Pancreas (tissue), 10 donors: ENCODE data around the gene GGNBP2. TPM values are rescaled to one million over a fixed set of nuclear protein-coding genes. Genes with fewer than 3 reads are reported as not detected.

Source experiments
- ATAC-seq, 4 donors: fragments of 200-7000 bp; cut with Tn5 transposase; one replicate each; pipeline versions ENCODE4 v1.8.0 to v1.9.1; 2020; ENCODE audit warnings: mild to moderate bottlenecking in 4 of 4, moderate library complexity in 4 of 4
- DNase-seq, 6 donors: peaks; one replicate each; pipeline ENCODE4 v3.0.0-alpha.2; 2020
- FAIRE-seq: peaks from 2 replicates; lab custom pipeline; 2012; peaks lifted over from hg19 to GRCh38; lab: Jason Lieb, UNC
- H3K27ac ChIP-seq, 4 donors: fragments of 200-600 bp; sonication (generic); 1 replicate in 3 of 4; 2 replicates in 1 of 4; pipeline versions ENCODE4 v1.5.0 to v1.8.0; 2020
- H3K27me3 ChIP-seq, 4 donors: fragments of 200-600 bp; one replicate each; pipeline ENCODE4 v1.8.0; 2021
- H3K36me3 ChIP-seq, 3 donors: fragments of 200-600 bp; sonication (generic) in 1 of 3; one replicate each; pipeline versions ENCODE4 v1.5.0 to v1.8.0; 2020 to 2021
- H3K4me1 ChIP-seq, 3 donors: fragments of 200-600 bp; one replicate each; pipeline ENCODE4 v1.8.0; 2021
- H3K4me3 ChIP-seq, 4 donors: fragments of 200-600 bp; sonication (generic) in 2 of 4; one replicate each; pipeline versions ENCODE4 v1.5.0 to v1.8.0; 2020 to 2021
- H3K9me3 ChIP-seq, 4 donors: fragments of 200-600 bp; one replicate each; pipeline ENCODE4 v1.8.0; 2021
- WGBS, 2 donors: extraction: QIAGEN DNeasy Blood & Tissue Kit; methylation state at CpG; one replicate each; pipeline ENCODE4 v1.1.7; 2013; 5-methylcytosine and 5-hydroxymethylcytosine counted together
- intact Hi-C, 3 donors: fragments of 100-400 bp; cut with DNase I; formaldehyde crosslinking; loops; one replicate each; pipeline versions ENCODE4 v1.11.1 to v1.14.2; 2022
- polyA plus RNA-seq, 2 donors: library from polyadenylated mRNA; stranded (reverse); fragments of 200-250 nt; gene quantifications; one replicate each; pipeline ENCODE4 v1.2.3, GENCODE V29; 2013
- total RNA-seq, 6 donors: library from RNA; stranded (reverse); fragmentation: NEBNext Ultra II Directional in 4 of 6; extraction: Animal tissue kit (Norgen Biotek cat#: 25700) in 4 of 6; gene quantifications; one replicate each; pipeline versions ENCODE4 v1.2.1 to v1.2.4, GENCODE V29; 2021 to 2023
- TF ChIP-seq, protein P1 (sequence below), 4 donors: fragments of 200-600 bp; sonication (generic) in 3 of 4; IDR thresholded peaks; one replicate each; pipeline versions ENCODE4 v1.5.0 to v1.8.0; 2021; ENCODE audit warnings: antibody characterized with exemption in 4 of 4
- donor health status: healthy with polysubstance abuse.
- donor health status: DM: no; HTN: no; CAD: no; lungs with moderate emphysema.
- donor health status: DM: no; HTN: no; CAD: no.
- donor health status: control.
- donor health status: control.
- donor health status: Bipolar disorder and iron deficiency.
- donor health status: DM: yes; HTN: yes; CAD: no.
- donor health status: DM: no; HTN: no; CAD: no.
- donor health status: DM: no; HTN: no; CAD: no.
- donor health status: DM: yes; HTN: yes; CAD: no.

Gene GGNBP2
- total and polyA plus RNA-seq, 8 donors: 27.3 to 41.8 (median 36.7) TPM

DNA sequence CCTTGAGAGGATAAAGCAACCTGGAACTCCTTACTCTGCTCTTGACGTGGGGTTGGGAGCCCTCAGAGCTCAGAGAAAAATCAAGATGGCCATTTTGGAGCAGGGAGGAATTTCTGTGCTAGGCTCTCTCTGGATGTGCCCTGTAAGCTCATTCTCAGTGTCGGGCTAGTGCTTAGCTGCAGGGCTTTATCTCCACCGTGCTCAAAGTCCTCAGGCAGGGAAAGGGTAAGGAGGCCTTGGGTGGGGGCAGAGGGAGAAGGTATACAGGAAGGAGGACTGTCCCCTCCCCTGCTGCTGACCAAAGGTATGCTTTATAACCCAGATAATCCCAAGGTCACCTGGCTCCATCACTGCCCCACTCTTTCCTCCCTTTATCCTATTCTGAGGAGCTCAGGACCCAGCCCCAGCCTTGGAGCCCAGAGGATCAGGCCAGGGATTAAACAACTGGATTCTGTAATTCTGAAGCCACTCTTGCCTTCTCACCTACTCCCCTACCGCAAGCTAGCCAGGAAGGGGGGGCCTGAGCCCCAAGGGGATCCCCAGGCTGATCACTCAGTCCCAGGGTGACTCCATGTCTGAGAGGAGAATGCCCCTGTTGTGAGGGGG is 48.1 kb downstream of the GGNBP2 start:
- 16 to 31% methylated on average over 4 of the region's 4 CpGs for WGBS, 2 donors
- intact Hi-C loops: no loop called here
- Histone ChIP-seq H3K9me3 (no peaks in the 10 kb centered on the region), H3K4me1 (peaks cover 0 to 11% (median 0%) of the 10 kb centered on the region in 3 donors), H3K36me3 (peaks cover 0 to 6% (median 0%) of the 10 kb centered on the region in 3 donors), H3K4me3 (peak overlapping the region; percentile 72 to 98 (median 86)), H3K27ac (no peak overlapping the region), H3K27me3 (no peaks in the 10 kb centered on the region)
- TF ChIP-seq, protein P1, sequence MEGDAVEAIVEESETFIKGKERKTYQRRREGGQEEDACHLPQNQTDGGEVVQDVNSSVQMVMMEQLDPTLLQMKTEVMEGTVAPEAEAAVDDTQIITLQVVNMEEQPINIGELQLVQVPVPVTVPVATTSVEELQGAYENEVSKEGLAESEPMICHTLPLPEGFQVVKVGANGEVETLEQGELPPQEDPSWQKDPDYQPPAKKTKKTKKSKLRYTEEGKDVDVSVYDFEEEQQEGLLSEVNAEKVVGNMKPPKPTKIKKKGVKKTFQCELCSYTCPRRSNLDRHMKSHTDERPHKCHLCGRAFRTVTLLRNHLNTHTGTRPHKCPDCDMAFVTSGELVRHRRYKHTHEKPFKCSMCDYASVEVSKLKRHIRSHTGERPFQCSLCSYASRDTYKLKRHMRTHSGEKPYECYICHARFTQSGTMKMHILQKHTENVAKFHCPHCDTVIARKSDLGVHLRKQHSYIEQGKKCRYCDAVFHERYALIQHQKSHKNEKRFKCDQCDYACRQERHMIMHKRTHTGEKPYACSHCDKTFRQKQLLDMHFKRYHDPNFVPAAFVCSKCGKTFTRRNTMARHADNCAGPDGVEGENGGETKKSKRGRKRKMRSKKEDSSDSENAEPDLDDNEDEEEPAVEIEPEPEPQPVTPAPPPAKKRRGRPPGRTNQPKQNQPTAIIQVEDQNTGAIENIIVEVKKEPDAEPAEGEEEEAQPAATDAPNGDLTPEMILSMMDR (IDR thresholded peaks at IDR 0.05): no peak
- no peak for FAIRE-seq
- ATAC-seq: peak in 1 of 4 donors; percentile 1
- no peak for DNase-seq

DNA sequence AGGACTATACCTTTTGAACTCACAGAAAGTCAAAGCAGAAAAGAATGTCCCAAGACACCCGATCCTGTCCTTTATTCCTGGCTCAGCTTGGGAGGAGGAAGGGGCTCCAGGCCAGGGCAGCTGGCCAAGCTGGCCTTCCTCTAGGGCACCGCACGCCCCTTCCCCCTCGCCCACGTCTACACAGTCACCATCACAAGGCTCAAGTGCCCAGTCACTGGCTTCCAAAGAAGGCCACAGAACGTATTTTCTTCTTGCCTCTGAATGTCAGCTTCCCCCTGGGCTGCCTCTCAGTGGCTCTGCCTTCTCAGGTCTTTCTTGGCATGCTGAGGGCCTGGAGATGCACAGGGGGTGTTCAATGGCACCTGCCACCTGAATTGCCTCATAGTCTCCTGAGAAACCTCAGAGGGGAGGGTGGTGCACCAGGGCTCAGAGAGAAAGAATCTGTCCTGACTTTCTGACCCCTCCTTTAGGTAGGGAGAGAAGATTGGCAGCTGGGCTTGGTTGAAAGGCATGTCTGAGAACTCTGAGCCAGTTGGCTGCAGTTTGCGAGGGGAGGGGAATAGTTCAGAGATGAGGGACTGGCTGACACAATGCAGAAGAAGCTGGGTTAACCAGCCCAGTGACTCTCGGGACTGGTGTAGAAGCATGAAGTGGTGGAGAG is 49.1 kb downstream of the GGNBP2 start:
- intact Hi-C loops: no loop called here
- no peaks in the 10 kb centered on the region for H3K36me3 ChIP-seq
- no peak for FAIRE-seq
- TF ChIP-seq, protein P1 (IDR thresholded peaks at IDR 0.05): no peak
- no peaks in the 10 kb centered on the region for H3K27me3 ChIP-seq
- no peak for ATAC-seq
- H3K27ac ChIP-seq: no peak overlapping the region
- WGBS, 2 donors: 74 to 75% methylated on average over 8 of the region's 8 CpGs
- H3K4me1 ChIP-seq: peaks cover 0 to 11% (median 0%) of the 10 kb centered on the region in 3 donors
- no peak overlapping the region for H3K4me3 ChIP-seq
- no peak for DNase-seq
- H3K9me3 ChIP-seq: no peaks in the 10 kb centered on the region

DNA sequence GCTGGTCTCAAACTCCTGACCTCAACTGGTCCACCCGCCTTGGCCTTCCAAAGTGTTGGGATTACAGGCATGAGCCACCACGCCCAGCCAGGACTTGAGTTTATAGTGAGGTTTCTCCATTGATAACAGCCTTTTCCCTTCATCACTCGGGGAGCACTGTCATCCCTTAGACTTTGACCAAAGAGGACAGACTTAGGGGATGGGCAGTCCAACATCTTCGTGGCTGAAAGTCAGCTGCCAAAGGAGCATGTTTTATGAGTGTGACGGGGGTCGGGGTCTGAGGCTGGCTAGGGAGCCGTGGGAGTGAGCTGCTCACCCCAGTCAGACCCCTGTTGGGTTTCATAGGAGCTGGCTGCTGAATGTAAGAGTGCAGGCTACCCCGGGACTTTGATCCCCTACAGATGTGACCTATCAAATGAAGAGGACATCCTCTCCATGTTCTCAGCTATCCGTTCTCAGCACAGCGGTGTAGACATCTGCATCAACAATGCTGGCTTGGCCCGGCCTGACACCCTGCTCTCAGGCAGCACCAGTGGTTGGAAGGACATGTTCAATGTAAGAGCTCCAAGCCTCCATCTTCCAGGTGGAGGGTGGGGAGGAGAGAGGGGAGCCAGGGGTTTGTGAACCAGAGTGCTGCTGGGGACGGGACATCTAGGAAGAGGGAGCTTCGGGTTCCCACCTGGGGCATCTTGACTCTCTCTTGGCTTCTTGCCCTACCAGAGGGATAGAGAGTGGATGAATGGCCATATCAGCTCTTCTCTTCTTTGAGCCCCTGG is 50.1 kb downstream of the GGNBP2 start:
- H3K27ac ChIP-seq: no peak overlapping the region
- H3K27me3 ChIP-seq: no peaks in the 10 kb centered on the region
- no peak for DNase-seq
- no peaks in the 10 kb centered on the region for H3K9me3 ChIP-seq
- no peak for FAIRE-seq
- peaks cover 0 to 11% (median 0%) of the 10 kb centered on the region in 3 donors for H3K4me1 ChIP-seq
- 82 to 83% methylated on average over 13 of the region's 13 CpGs for WGBS, 2 donors
- ATAC-seq: no peak
- no peaks in the 10 kb centered on the region for H3K36me3 ChIP-seq
- H3K4me3 ChIP-seq: no peak overlapping the region
- intact Hi-C loops: no loop called here
- TF ChIP-seq, protein P1 (IDR thresholded peaks at IDR 0.05): no peak

DNA sequence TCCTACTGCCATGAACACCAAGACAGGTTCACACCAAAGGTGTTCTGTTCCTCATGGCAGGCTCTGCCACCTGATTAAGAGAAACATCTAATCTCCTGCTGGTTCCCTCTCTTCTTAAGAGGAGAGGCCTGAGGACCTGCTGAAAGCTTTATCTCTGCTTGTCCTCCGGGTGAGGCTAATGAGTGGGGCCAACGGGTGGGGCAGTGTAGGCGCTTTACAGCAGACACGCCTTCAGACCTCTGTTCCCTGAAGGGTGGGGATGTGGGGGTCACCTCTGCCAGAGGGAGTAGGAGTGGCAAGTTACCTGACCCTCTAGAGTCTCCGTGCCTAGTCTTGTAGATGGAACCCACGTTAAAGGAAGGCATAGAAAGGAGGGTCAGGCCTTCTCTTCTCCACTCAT is 52.5 kb downstream of the GGNBP2 start:
- no peak for DNase-seq
- intact Hi-C loops: no loop called here
- ATAC-seq: no peak
- no peak overlapping the region for H3K27ac ChIP-seq
- H3K4me1 ChIP-seq: peaks cover 0 to 8% (median 3%) of the 10 kb centered on the region in 3 donors
- WGBS, 2 donors: 76 to 83% methylated on average over 6 of the region's 6 CpGs
- no peak overlapping the region for H3K4me3 ChIP-seq
- no peak for FAIRE-seq
- TF ChIP-seq, protein P1 (IDR thresholded peaks at IDR 0.05): no peak
- H3K27me3 ChIP-seq: no peaks in the 10 kb centered on the region
- no peaks in the 10 kb centered on the region for H3K9me3 ChIP-seq
- no peaks in the 10 kb centered on the region for H3K36me3 ChIP-seq
